ENCODE results near the gene SLC29A3. TPM values are rescaled to one million over a fixed set of nuclear protein-coding genes. Genes with fewer than 3 reads are reported as not detected.

Gene SLC29A3
- total RNA-seq, 2 donors from 2014 or later, result 4.6 to 12.7 TPM

- Histone ChIP-seq H3K27me3 (replicated peaks; ENCODE audit: insufficient read depth) (no peaks in the 10 kb centered on the region), H3K36me3 (no peaks in the 10 kb centered on the region), H3K9me3 (no peaks in the 10 kb centered on the region), H3K4me1 (replicated peaks) (no peaks in the 10 kb centered on the region), H3K27ac (no peak overlapping the region), H3K4me3 (no peak overlapping the region)
- intact Hi-C loops (cut with DNase I), result loop anchor here (5.0 to 10.0 kb wide), 4 partner anchors 263 to 583 kb away; no protein-coding TSS in a partner anchor
- TF ChIP-seq POLR2A (IDR thresholded peaks at IDR 0.05) (no peak), POLR2AphosphoS5 (IDR thresholded peaks at IDR 0.05) (no peak), CTCF (IDR thresholded peaks at IDR 0.05) (no peak)
- DNase-seq (ENCODE audit: low spot score), result no peak
- 100% methylated on average over 1 of the region's 1 CpG for WGBS
Measured at GRCh38 chr10:71312220-71312619, 6.8 kb upstream of the SLC29A3 start.

GRCh38 chr10:71312811-71313789 lies 6.0 kb upstream of the SLC29A3 start:
- Histone ChIP-seq H3K27ac (peak overlapping the region; percentile 17 to 26), H3K4me1 (replicated peaks) (no peaks in the 10 kb centered on the region), H3K9me3 (no peaks in the 10 kb centered on the region), H3K4me3 (no peak overlapping the region), H3K27me3 (replicated peaks; ENCODE audit: insufficient read depth) (no peaks in the 10 kb centered on the region), H3K36me3 (no peaks in the 10 kb centered on the region)
- intact Hi-C loops (cut with DNase I), result loop anchor here (5.0 to 10.0 kb wide), 4 partner anchors 262 to 582 kb away; no protein-coding TSS in a partner anchor
- peak; percentile 56 for DNase-seq (ENCODE audit: low spot score)
- WGBS, result 25% methylated on average over 19 of the region's 19 CpGs
- TF ChIP-seq POLR2A (IDR thresholded peaks at IDR 0.05), result no peak
- TF ChIP-seq POLR2AphosphoS5 (IDR thresholded peaks at IDR 0.05), result peak; percentile 53

GRCh38 chr10:71314028-71314693 lies 4.9 kb upstream of the SLC29A3 start:
- H3K27ac ChIP-seq, result peak overlapping the region; percentile 17 to 26
- H3K4me3 ChIP-seq, result no peak overlapping the region

GRCh38 chr10:71314694-71315225 lies 4.3 kb upstream of the SLC29A3 start:
- H3K9me3 ChIP-seq, result no peaks in the 10 kb centered on the region
- no peaks in the 10 kb centered on the region for H3K4me1 ChIP-seq (replicated peaks)
- intact Hi-C loops (cut with DNase I), result loop anchor here (5.0 to 10.0 kb wide), 7 partner anchors 63 to 580 kb away; partner anchors contain the start of gene CDH23
- no peaks in the 10 kb centered on the region for H3K27me3 ChIP-seq (replicated peaks; ENCODE audit: insufficient read depth)
- no peak overlapping the region for H3K4me3 ChIP-seq
- H3K27ac ChIP-seq, result no peak overlapping the region
- 66% methylated on average over 11 of the region's 11 CpGs for WGBS
- no peaks in the 10 kb centered on the region for H3K36me3 ChIP-seq
- no peak for DNase-seq (ENCODE audit: low spot score)
- TF ChIP-seq CTCF (IDR thresholded peaks at IDR 0.05) (no peak), POLR2A (IDR thresholded peaks at IDR 0.05) (no peak), POLR2AphosphoS5 (IDR thresholded peaks at IDR 0.05) (no peak)

More at GRCh38 chr10:71314028-71314693, 4.9 kb upstream of the SLC29A3 start:
- TF ChIP-seq POLR2A (IDR thresholded peaks at IDR 0.05) (no peak), CTCF (IDR thresholded peaks at IDR 0.05) (peak; percentile 48 to 86 (median 78)), POLR2AphosphoS5 (IDR thresholded peaks at IDR 0.05) (no peak)
- Histone ChIP-seq H3K4me1 (replicated peaks) (no peaks in the 10 kb centered on the region), H3K9me3 (no peaks in the 10 kb centered on the region), H3K27me3 (replicated peaks; ENCODE audit: insufficient read depth) (no peaks in the 10 kb centered on the region), H3K36me3 (no peaks in the 10 kb centered on the region)
- WGBS, result 6% methylated on average over 21 of the region's 21 CpGs
- intact Hi-C loops (cut with DNase I), result loop anchor here (5.0 to 10.0 kb wide), 4 partner anchors 261 to 581 kb away; no protein-coding TSS in a partner anchor
- peak; percentile 35 for DNase-seq (ENCODE audit: low spot score)
